NCI-H1436 treated with DMSO at 0.1 percent for 48 hours (cell line): ENCODE measurements around the gene CDC42EP5.
"Not testable (repeated sequence)": the region's sequence is repeated elsewhere in the genome, so short reads cannot be mapped to it uniquely, and the experiment has no call there.

Source experiments
- DNase-seq: peaks from one replicate; lab custom pipeline; 2025; lab: John Stamatoyannopoulos, UW

The CDC42EP5 gene

DNA sequence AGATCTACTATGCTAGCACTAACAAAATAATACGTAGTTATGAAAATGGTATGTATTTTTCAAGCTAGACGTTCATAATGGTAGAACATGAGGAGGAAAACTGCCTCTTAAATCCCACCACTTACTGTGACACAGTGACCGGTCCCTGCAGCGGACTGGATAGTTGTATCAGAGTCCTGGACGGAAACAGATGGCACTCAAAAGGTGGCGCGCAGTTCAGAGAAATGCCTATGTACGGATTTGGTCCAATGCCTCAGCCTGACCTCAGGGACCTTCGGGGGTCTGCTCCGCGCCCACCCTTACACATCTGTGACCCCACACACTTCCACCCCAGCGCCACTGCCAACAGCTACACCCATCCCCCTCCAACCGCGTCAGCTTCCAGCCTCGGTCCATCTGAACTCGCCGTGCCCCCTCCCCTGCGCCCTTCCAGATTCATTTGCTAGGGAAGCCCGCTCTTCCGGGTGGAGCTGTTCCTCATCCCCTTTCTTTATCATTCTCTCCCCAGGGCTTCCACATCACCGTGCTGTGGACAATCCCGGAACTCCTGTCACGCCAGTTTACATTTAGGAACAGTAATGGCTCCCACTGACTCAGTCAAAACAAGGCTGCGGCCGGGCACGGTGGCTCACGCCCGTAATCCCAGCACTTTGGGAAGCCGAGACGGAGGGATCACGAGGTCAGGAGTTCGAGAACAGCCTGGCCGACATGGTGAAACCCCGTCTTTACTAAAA is 24.9 kb downstream of the CDC42EP5 start:
- DNase-seq, result no peak

DNA sequence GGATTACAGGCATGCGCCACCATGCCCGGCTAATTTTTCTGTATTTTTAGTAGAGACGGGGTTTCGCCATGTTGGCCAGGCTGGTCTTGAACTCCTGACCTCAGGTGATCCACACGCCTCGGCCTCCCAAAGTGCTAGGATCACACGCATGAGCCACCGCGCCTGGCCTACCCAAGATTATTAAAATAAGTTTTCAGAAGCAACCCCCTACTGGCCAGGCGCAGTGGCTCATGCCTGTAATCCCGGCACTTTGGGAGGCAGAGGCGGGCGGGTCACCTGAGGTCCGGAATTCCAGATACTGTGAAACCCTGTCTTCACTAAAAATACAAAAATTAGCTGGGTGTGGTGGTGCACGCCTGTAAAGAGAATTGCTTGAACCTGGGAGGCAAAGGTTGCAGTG is 26.7 kb downstream of the CDC42EP5 start:
- not testable (repeated sequence) for DNase-seq

DNA sequence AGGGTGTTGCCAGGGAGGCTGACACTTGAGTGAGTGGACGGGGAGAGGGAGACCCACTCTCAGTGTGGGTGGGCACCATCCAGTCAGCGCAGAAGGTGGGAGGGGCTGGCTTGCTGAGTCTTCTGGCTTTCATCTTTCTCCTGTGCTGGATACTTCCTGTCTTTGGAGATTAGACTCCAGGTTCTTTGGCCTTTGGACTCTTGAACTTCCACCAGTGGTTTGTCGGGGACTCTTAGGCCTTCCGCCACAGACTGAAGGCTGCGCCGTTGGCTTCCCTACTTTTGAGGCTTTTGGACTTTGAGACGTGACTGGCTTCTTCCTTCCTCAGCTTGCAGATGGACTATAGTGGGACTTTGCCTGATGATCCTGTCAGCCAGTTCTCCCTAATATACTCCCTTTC is 28.4 kb downstream of the CDC42EP5 start:
- no peak for DNase-seq

DNA sequence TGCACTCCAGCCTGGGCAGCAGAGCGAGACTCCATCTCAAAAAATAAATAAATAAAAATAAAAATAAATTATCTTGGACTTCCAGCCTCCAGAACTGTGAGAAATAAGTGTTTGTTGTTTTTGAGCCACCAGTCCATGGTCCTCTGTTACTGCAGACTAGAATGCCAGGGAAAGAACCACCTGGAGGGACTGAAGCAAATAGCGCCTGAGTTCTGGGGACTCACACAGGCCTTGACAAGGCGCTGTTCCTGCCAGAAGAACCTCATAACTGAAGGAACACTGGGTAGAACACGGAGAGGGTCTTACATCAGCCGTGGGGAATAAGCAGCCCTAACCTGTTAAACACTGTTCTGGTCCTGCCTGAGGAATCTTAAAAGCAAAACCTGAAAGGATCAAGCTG is 32.5 kb downstream of the CDC42EP5 start:
- no peak for DNase-seq

DNA sequence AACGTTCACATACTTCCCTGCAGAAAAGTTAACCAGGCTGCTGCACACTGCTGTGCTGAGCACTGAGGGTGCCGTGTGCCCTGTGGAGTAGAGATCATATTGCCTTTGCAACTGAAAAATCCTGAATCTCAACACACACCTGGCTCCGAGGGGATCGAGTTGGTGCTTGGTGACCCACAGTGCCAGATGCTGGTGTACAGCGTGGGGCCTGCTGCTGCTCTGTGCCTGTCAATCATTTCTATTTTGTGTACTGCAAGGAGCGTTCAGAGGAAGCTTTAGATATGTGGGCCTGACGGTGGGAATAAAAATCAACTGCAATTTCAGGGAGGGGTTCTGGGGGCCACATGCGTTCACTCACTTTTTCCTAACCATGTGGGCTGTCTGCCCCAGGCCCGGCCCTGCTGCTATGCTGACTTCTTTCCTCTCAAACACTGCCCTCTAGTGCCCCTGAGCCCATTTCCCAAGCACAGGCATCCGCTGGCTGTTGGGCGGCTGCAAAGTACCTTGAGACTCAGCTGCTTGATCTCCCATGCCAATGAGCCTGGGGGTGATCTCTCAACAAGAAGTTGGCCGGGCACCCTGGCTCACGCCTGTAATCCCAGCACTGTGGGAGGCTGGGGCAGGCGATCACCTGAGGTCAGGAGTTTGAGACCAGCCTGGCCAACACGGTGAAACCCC is 33.8 kb downstream of the CDC42EP5 start:
- no peak for DNase-seq

DNA sequence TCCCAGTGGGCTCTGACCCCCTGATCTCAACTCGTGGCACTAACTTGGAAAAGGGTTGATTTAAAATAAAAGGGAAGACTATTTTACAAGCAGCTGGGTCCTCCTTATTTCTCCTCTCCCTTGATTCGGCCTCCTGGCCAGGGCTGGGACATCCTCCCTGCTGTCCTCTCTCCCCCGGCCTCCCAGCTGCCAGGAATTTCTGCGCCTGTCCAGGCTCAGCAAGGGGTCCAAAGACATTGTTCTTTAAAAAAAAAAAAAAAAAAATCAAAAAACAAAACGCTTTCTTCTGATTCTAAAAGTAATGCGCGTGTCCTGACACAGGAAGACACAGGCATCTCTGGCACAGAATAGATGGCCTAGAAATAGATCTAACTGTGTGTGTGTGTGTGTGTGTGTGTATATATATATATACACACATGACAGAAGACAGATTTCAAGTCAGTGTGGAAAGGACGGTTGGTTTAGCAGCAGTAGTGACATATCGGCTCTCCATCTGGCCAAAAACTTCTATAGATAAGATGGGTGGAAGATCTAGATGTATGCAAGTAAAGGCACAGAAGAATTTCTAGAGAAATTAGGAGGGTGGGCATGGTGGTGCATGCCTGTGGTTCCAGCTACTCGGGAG is 36.4 kb downstream of the CDC42EP5 start:
- no peak for DNase-seq

DNA sequence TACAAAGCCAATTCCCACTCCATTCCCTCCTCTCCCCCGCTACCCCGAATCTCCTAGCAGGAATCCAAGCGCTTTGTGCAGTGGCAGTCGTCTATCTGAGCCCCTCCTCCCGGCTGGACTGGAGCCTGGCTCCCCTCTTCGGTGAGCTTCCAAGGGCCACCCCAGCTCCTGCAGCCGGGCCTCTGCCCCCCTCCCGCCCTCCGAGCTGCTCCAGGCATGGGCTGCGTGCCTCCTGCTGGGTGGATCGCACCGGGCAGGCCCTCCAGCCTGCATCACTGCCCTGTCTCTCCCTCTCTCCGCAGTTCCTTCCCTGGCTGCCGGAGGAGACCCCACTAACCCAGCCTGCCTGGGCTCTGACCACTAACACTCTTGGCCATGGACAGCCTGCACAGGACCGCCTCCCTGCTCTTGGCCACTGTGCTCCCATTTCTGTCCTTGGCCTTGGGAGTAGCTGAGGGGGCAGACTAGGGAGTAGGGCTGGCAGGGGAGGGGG is 37.0 kb downstream of the CDC42EP5 start:
- DNase-seq, result no peak

DNA sequence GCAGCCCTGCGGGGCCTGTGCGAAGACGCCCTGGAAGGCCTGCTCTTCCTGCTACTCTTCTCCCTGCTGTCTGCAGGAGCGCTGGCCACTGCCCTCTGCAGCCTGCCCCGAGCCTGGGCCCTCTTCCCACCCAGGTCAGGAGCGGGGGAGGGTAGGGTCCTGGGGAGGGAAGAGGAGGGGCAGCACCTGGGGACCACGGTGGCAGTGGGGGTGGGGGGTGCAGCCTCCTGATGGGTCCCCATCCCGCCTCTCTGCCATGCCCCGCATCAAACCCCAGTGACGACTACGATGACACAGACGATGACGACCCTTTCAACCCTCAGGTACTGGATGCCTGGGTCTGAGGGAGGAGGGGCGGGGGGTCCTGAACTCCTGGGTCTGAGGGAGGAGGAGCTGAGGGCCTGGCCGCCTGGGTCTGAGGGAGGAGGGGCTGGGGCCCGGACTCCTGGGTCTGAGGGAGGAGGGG is 37.5 kb downstream of the CDC42EP5 start:
- no peak for DNase-seq

DNA sequence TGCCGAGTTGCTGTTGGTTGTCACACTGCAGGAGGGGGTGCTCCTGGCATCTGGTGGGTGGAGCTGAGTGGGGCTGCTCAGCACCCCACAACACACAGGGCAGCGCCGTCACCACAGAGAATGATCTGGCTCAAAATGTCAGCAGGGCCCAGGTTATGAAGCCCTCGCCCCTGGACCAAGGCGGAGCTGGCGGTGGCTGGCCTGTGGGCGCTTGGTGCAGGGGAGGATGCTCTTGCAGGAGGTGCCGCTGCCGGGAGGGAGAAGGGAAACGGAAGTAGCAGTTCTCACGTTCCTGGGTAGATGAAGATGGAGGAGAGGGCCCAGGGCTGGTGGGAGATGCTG is 38.3 kb downstream of the CDC42EP5 start:
- DNase-seq, result no peak

DNA sequence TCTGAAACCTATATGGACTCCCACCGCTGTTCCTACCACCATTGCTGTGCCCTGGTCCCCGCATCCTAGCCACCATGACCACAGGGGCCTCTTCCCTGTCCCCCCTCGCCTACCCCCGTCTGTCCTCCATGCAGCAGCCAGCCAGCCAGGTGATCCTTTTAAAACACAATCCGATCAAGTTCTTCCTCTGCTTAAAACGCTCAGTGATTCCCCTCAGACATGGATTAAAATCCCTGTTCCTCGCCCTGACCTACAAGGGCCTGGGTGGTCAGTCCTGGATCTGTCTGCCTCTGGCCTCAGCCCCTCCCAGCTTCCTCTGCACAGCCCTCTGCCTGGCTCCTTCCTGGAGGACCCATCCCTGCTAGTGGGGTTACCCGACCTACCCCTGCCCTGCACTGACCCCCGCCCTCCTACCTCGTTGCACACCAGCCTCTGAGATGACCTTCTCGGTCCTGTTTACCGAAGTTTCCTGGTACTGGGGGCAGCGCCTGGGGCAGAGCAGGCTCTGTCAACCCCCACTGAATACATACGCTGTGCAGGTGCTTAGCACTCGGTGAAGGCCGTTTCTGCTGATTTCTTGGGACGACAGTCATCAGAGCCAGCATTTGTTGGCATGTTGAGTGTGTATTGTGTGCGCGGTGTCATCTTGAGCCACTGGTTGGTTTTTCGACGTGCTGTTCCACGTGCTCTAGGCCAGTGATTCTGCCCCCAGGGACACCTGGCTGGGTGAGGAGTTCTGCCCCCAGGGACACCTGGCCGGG is 38.8 kb downstream of the CDC42EP5 start:
- no peak for DNase-seq

DNA sequence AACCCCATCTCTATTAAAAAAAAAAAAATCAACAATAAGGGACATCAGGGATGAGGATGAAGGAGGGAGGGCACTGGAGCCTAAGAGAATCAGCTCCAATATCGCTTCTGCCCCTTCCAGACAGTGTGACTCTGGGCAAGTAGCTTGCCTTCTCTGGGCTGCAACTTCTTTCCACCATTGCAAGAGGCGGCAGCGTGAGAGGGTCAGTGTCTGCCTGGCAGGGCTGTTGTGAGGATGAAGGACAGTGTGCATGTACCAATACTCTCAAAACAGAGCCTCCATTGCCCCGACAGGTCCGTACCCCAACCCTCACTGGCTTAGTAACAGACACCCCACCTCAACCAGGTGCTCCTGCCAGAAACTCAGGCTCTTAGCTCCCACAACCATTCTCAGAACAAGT is 39.4 kb downstream of the CDC42EP5 start:
- no peak for DNase-seq

DNA sequence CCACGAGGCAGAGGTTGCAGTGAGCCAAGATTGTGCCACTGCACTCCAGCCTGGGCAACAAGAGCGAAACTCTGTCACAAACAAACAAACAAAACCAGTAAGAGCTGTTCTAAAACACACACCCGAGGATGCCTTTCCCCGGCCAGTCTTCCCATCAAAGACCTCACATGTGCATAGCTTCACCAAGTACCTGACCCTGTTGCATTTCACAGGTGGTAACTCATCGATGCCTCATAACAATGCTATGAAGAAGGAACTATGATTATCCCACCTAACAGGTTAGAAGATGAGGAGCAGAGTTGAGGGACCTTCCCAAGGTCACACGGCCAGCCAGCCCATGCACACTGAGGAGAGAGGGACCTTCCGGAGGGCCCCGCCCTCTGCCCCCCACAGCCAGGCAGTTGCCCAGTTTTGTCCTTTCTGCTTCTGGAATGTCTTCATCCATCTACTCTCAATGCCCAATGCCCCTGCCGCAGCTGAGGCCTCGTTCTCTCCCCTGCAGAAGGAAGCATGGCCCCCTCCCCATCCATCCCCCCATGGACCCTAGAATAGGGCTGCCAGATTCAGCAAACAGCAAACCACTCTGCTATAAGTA is 40.9 kb downstream of the CDC42EP5 start:
- no peak for DNase-seq

DNA sequence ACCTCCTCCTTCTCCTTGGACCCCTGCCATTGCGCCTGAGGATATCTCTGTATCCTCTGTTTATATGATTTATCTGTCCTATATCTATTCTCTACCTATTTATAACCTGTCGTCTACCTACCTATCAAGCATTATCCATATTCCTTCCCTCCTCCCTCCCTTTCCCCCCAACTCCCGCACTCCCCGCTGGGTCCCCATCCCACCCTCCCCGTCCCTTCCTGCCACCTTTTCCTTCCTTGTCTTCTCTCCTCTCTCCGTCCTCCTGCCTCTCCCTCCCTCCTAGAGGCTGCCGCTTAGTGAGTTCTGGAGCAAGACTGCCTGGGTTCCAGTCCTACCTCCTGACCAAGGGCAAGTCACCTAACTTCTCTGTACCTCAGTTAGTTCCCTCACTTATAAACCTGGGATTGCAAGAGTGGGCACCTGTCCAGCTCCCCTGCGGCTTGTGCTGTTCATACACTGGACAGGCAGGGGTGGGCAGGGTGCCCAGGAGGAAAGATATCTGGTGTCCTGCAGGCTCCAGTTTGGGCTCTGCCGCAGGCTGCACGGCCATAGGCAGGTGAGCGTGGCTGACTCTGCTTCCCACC is 41.7 kb downstream of the CDC42EP5 start:
- DNase-seq, result no peak

DNA sequence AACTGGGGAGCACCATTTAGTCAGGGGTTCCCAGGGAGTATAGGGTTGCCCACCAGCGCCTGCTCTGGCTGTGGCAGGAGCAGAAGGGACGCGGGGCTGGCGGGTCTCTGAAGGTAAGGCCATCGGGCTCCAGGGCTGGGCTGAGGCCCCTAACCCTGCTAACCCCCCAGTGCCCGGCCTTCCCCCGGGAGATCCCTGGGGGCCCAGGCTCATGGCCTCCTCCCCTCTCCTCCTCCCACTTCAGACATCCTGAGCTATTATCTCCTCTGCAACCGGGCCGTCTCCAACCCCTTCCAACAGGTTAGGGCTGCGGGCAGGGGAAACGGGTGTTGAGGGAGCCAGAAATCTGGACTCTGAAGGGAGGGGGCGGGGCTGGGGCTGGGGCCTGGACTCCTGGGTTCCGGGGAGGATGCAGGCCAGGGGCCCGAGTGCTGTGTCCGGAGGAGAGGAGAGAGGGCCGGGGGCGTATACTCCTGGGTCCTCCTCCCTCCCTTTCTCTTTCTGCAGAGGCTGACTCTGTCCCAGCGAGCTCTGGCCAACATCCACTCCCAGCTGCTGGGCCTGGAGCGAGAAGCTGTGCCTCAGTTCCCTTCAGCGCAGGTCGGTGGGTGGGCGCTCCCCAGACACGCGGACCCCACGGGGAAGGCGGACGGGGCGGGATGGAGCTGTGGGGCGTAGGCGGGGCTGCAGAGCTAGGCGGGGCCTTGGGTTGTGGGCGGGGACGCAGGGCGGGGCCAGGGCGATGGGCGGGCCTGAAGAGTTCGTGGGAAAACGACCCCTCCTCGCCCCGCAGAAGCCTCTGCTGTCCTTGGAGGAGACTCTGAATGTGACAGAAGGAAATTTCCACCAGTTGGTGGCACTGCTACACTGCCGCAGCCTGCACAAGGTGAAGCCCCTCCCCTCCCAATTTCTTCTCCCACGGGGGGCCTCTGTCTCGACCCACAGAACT is 42.5 kb downstream of the CDC42EP5 start:
- no peak for DNase-seq

DNA sequence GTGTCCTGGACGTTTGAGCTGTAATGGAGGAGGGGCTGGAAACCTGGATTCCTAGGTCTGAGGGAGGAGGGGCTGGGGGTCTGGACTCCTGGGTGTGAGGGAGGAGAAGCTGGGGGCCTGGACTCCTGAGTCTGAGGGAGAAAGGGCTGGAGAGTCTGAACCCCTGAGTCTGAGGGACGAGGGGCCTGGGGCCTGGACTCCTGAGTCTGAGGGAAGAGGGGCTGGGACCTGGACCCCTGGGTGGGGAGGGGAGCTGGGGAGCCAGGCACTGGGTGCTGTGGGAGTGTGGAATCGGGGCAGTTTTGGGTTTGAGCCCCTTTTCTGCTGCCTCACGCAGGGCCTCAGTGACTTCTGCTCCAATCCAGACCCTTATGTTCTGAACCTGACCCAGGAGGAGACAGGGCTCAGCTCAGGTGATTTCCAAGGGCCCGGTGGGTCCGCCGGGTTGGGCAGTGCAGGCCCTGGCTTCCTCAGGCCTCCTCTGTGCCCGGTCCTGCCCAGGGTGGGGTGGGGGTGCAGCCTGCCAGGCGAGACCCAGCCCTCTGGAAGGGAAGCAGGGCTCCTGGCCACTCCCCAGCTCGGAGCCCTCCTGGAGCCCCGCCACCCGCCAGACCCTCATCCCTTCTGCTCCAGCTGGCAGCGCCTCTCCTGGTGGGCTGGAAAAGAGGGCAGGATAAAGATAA is 43.4 kb downstream of the CDC42EP5 start:
- DNase-seq, result no peak

DNA sequence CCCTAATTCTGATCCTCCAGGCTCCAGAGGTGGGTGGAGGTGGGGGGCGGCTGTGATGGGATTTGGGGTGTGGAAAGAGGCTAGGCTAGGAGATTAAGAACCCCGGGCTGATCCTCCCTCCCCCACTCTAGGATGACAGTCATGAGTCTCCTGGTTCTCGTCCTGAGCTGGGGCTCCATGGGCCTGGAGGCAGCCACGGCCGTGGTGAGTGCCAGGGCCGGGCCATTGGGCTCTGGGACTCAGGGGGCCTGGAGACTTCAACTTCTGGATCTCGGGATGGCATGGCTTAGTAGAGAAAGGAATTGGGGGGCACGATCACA is 44.0 kb downstream of the CDC42EP5 start:
- no peak for DNase-seq

DNA sequence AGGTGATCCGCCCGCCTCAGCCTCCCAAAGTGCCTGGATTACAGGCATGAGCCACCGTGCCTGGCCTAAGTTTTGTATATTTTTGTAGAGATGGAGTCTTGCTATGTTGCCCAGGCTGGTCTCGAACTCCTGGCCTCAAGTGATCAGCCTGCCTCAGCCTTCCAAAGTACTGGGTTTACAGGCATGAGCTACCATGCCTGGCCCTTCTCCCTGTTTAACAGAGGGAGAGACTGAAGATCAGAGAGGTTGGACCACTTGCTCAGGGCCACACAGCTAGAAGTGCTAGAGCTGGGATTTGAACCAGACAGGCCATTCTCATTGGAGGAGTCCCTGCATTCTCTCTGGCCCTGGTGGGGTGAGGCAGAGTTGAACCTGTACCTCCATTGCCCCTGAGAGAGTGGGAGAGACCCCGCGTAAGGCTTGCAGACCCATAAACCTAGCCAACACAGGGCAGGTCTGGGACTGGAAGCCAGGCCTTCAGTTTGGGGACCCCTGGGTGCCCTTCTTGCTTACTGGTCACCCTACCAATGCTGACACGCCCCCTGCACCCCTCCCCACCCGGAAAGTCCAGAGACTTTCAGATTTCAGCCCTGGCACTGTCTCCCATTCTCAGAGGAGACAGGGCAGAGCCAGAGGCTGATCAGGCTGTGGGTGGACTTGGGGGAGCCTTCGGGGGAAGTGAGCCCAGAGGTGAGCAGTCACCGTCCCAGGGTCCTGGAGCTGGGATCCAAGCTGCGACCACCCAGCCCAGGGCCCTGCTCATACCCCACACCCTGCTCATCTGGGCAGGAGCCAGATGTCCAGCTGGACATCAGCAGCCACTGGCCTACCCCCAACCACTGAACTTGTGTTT is 44.5 kb downstream of the CDC42EP5 start:
- no peak for DNase-seq

DNA sequence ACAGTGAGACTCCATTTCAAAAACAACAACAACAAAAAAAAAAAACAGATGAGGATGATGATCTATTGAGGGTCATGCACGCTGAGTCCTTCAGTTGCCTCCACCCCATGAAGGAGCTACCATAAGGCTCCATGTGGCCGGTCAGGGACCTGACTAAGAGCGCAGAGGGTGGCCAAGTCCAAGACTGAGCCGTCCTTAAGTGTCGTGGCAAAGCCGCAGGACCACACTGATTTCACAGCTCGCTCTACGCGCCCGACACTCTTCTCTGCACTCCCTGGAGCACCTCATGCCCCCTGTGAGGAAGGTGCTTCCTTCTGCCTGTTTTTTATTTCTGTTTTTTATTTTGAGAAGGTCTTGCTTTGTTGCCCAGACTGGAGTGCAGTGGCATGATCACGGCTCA is 45.5 kb downstream of the CDC42EP5 start:
- no peak for DNase-seq

DNA sequence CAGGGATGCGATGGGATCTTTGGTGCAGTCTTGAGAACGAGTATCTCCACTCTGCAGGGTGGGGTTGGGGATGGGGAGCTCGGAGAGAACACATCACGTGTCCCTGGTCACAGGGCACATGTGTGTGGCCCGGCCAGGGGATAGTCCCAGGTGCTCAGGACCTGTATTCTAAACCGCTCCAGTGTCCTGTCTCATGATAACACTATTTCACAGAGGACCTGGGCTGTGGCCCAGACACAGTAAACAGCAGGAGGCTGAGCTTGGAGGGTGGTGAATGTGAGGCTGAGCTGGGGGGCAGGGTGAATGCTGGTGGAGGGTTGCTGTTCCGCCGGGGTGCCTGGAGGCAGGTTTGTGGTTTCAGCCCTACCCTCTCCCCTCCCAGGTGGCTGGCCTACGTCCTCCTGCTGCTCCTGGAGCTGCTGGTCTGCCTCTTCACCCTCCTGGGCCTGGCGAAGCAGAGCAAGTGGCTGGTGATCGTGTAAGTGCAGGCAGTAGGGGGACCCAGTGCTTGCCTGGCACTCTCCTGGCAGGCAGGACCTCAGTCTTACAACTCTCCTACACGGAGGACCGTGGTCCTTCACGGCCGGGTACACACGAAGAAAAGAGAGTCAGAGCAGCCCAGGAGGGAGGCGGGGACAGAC is 46.7 kb downstream of the CDC42EP5 start:
- no peak for DNase-seq
